H1 (cell line): ENCODE data around the gene MIA2. TPM values are rescaled to one million over a fixed set of nuclear protein-coding genes. Genes with fewer than 3 reads are reported as not detected.

ENCODE experiments used
- CTCF ChIA-PET: fragments of 300-600 bp; sonication (Branson Sonifier 250); formaldehyde crosslinking; loops from one replicate; lab custom pipeline; 2021; ENCODE audit not compliant: partially characterized antibody; lab: Charles Lee
- POLR2A ChIA-PET: fragments of 300-600 bp; sonication (Branson Sonifier 250); formaldehyde crosslinking; loops from one replicate; lab custom pipeline; 2021; ENCODE audit warnings: inconsistent platforms; ENCODE audit not compliant: partially characterized antibody; lab: Charles Lee
- DNase-seq, 2 experiments: peaks; one replicate each; pipeline versions ENCODE4 v3.0.0 to v3.0.0-alpha.2; 2010 to 2022; ENCODE audit warnings: low spot score in 2 of 2, low read depth in 1 of 2, mixed read lengths in 1 of 2
- FAIRE-seq: peaks from 2 replicates; lab custom pipeline; 2011; peaks lifted over from hg19 to GRCh38; lab: Jason Lieb, UNC
- H2AFZ ChIP-seq: 2 replicates; pipeline ENCODE4 v1.8.1; 2012; ENCODE audit warnings: low read length, inconsistent platforms
- H2AK5ac ChIP-seq: 2 replicates; pipeline ENCODE4 v1.6.1; 2013; ENCODE audit warnings: low read depth, low read length
- H2BK120ac ChIP-seq: replicated peaks from 2 replicates; pipeline ENCODE3; 2013; ENCODE audit warnings: low read depth, low read length, inconsistent platforms
- H2BK12ac ChIP-seq: 2 replicates; pipeline ENCODE4 v1.6.1; 2013; ENCODE audit warnings: low read depth, low read length
- H2BK15ac ChIP-seq: 2 replicates; pipeline ENCODE4 v1.6.1; 2013; ENCODE audit warnings: low read length
- H2BK20ac ChIP-seq: 2 replicates; pipeline ENCODE4 v1.6.1; 2013; ENCODE audit warnings: low read length
- H2BK5ac ChIP-seq: 2 replicates; pipeline ENCODE4 v1.6.1; 2013; ENCODE audit warnings: low read depth, low read length
- H3K14ac ChIP-seq: 2 replicates; pipeline ENCODE4 v1.6.1; 2013; ENCODE audit warnings: inconsistent platforms; ENCODE audit not compliant: insufficient read length
- H3K18ac ChIP-seq: 2 replicates; pipeline ENCODE4 v1.6.1; 2013; ENCODE audit warnings: low read length; ENCODE audit errors: extremely low read depth
- H3K23ac ChIP-seq: 2 replicates; pipeline ENCODE4 v1.6.1; 2013; ENCODE audit warnings: inconsistent platforms; ENCODE audit not compliant: insufficient read length
- H3K23me2 ChIP-seq: 2 replicates; pipeline ENCODE4 v1.6.1; 2013; ENCODE audit warnings: low read depth, low read length
- H3K27ac ChIP-seq: 2 replicates; pipeline ENCODE4 v1.6.1; 2011; ENCODE audit warnings: low read depth, low read length, inconsistent platforms
- H3K27me3 ChIP-seq, 4 experiments: replicated peaks in 1 of 4; 1 replicate in 1 of 4; 2 replicates in 3 of 4; pipeline versions ENCODE4 v1.6.1 to v1.8.1; 2011 to 2013; ENCODE audit warnings: low read length in 3 of 4, mild to moderate bottlenecking in 3 of 4, inconsistent platforms in 2 of 4, mixed read lengths in 2 of 4, moderate library complexity in 1 of 4; ENCODE audit not compliant: control insufficient read depth in 3 of 4, insufficient read depth in 3 of 4; ENCODE audit errors: extremely low read depth in 1 of 4
- H3K36me3 ChIP-seq, 4 experiments: 2 replicates each; pipeline versions ENCODE4 v1.6.1 to v1.8.1; 2011 to 2013; ENCODE audit warnings: mild to moderate bottlenecking in 4 of 4, low read length in 3 of 4, moderate library complexity in 2 of 4, control low read depth in 1 of 4, inconsistent platforms in 1 of 4; ENCODE audit not compliant: insufficient read depth in 4 of 4, control insufficient read depth in 2 of 4
- H3K4ac ChIP-seq: replicated peaks from 2 replicates; pipeline ENCODE3; 2013; ENCODE audit warnings: low read length, low read depth, mixed read lengths, inconsistent platforms; ENCODE audit not compliant: insufficient read length
- H3K4me1 ChIP-seq, 4 experiments: replicated peaks in 1 of 4; 1 replicate in 1 of 4; 2 replicates in 3 of 4; pipeline versions ENCODE4 v1.6.1 to v1.8.1; 2011 to 2013; ENCODE audit warnings: low read length in 3 of 4, inconsistent platforms in 2 of 4, mixed read lengths in 1 of 4; ENCODE audit not compliant: insufficient read depth in 4 of 4, control insufficient read depth in 3 of 4
- H3K4me2 ChIP-seq, 2 experiments: 2 replicates each; pipeline versions ENCODE4 v1.6.1 to v1.8.1; 2011 to 2013; ENCODE audit warnings: low read depth in 2 of 2, low read length in 2 of 2, control low read depth in 1 of 2, inconsistent platforms in 1 of 2, mild to moderate bottlenecking in 1 of 2; ENCODE audit not compliant: insufficient read depth in 1 of 2
- H3K4me3 ChIP-seq, 4 experiments: fragments of 200-600, 300-600 bp in 1 of 4; sonication (generic), shearing (Covaris generic), sonication (Bioruptor Twin) in 1 of 4; 2 replicates each; pipeline versions ENCODE4 v1.5.1 to v1.8.1; 2011 to 2016; ENCODE audit warnings: low read length in 4 of 4, low read depth in 3 of 4, control low read depth in 2 of 4, inconsistent platforms in 2 of 4, mild to moderate bottlenecking in 2 of 4, mixed read lengths in 1 of 4, moderate library complexity in 1 of 4; ENCODE audit not compliant: insufficient read depth in 2 of 4; ENCODE audit errors: extremely low read depth in 1 of 4
- H3K56ac ChIP-seq: replicated peaks from 2 replicates; pipeline ENCODE3; 2013; ENCODE audit warnings: low read depth, mild to moderate bottlenecking, mixed read lengths, low read length, inconsistent platforms; ENCODE audit not compliant: insufficient read length
- H3K79me1 ChIP-seq: 2 replicates; pipeline ENCODE4 v1.6.1; 2013; ENCODE audit warnings: low read depth, low read length, control low read depth
- H3K79me2 ChIP-seq, 2 experiments: 2 replicates each; pipeline versions ENCODE4 v1.6.1 to v1.8.1; 2012 to 2013; ENCODE audit warnings: low read length in 2 of 2, mild to moderate bottlenecking in 2 of 2, inconsistent platforms in 1 of 2; ENCODE audit not compliant: insufficient read depth in 2 of 2, control insufficient read depth in 1 of 2
- H3K9ac ChIP-seq, 4 experiments: replicated peaks in 1 of 4; 1 replicate in 1 of 4; 2 replicates in 3 of 4; pipeline versions ENCODE4 v1.6.1 to v1.8.1; 2011 to 2013; ENCODE audit warnings: low read depth in 3 of 4, low read length in 3 of 4, control low read depth in 2 of 4, mild to moderate bottlenecking in 2 of 4, moderate library complexity in 2 of 4, inconsistent platforms in 1 of 4; ENCODE audit errors: extremely low read depth in 1 of 4
- H3K9me3 ChIP-seq, 2 experiments: 2 replicates each; pipeline versions ENCODE4 v1.6.1 to v1.8.1; 2012 to 2013; ENCODE audit warnings: mild to moderate bottlenecking in 2 of 2, moderate library complexity in 2 of 2, control low read depth in 1 of 2, inconsistent platforms in 1 of 2, low read depth in 1 of 2, low read length in 1 of 2, mixed read lengths in 1 of 2; ENCODE audit not compliant: insufficient read depth in 2 of 2
- H4K20me1 ChIP-seq, 2 experiments: replicated peaks in 1 of 2; 2 replicates each; pipeline versions ENCODE3 to v1.8.1; 2011 to 2013; ENCODE audit warnings: inconsistent platforms in 2 of 2, low read length in 2 of 2, mild to moderate bottlenecking in 1 of 2; ENCODE audit not compliant: insufficient read depth in 2 of 2, control insufficient read depth in 1 of 2
- H4K5ac ChIP-seq: 2 replicates; pipeline ENCODE4 v1.6.1; 2013; ENCODE audit warnings: low read length, low read depth, mixed read lengths, inconsistent platforms; ENCODE audit not compliant: insufficient read length
- H4K8ac ChIP-seq: 2 replicates; pipeline ENCODE4 v1.8.0; 2013; ENCODE audit warnings: mild to moderate bottlenecking, moderate library complexity, low read length, inconsistent platforms; ENCODE audit not compliant: insufficient read depth; ENCODE audit errors: extremely low read depth
- H4K91ac ChIP-seq: replicated peaks from 2 replicates; pipeline ENCODE3; 2013; ENCODE audit warnings: low read length, mixed read lengths, inconsistent platforms; ENCODE audit not compliant: insufficient read length
- GTF2F1 ChIP-seq: IDR thresholded peaks from 2 replicates; pipeline ENCODE4 v1.6.1; 2012; ENCODE audit warnings: low read depth, low read length, improper control_type of control experiment, borderline replicate concordance
- POU5F1 ChIP-seq: IDR thresholded peaks from 2 replicates; pipeline ENCODE4 v1.6.1; 2011; ENCODE audit warnings: low read depth, mild to moderate bottlenecking, low read length, moderate library complexity
- ZNF274 ChIP-seq: IDR thresholded peaks from 2 replicates; pipeline ENCODE4 v1.7.0; 2012; ENCODE audit warnings: low read length, borderline replicate concordance; ENCODE audit errors: extremely low read depth
- WGBS, 2 experiments: shearing (Covaris generic) in 1 of 2; methylation state at CpG; one replicate each; pipeline versions ENCODE4 v1.1.6 to v1.1.7; 2013 to 2015; ENCODE audit warnings: low lambda C conversion rate in 2 of 2, mixed read lengths in 2 of 2, inconsistent platforms in 1 of 2, low coverage in 1 of 2, missing lambda C conversion rate in 1 of 2; ENCODE audit not compliant: insufficient replicate concordance in 2 of 2, insufficient coverage in 1 of 2, insufficient read length in 1 of 2; ENCODE audit errors: extremely low coverage in 1 of 2, missing lambda C conversion rate in 1 of 2; 5-methylcytosine and 5-hydroxymethylcytosine counted together
- polyA plus RNA-seq, 7 experiments: library from polyadenylated mRNA; depleted of rRNA in 3 of 7; stranded (reverse) in 5 of 7; unstranded in 2 of 7; fragments of >200 nt in 5 of 7; fragments of 200-250 nt in 2 of 7; gene quantifications; 1 replicate in 5 of 7; 2 replicates in 1 of 7; 4 replicates in 1 of 7; pipeline versions ENCODE4 v1.2.1 to v1.2.3, GENCODE V29; 2011 to 2013; ENCODE audit warnings: missing spikeins in 2 of 7, mixed read lengths in 2 of 7
- total RNA-seq: library from RNA; stranded (reverse); fragmentation: NEBNext Ultra II Directional; extraction: Animal tissue kit (Norgen Biotek cat#: 25700); gene quantifications from 2 replicates; pipeline ENCODE4 v1.2.1, GENCODE V29; 2021

MIA2 gene
- total and polyA plus RNA-seq, 2 of the 8 experiments (the other 6 are each of a cell fraction or from before 2014, with no cell fraction given): 10.1 to 15.0 TPM

DNA sequence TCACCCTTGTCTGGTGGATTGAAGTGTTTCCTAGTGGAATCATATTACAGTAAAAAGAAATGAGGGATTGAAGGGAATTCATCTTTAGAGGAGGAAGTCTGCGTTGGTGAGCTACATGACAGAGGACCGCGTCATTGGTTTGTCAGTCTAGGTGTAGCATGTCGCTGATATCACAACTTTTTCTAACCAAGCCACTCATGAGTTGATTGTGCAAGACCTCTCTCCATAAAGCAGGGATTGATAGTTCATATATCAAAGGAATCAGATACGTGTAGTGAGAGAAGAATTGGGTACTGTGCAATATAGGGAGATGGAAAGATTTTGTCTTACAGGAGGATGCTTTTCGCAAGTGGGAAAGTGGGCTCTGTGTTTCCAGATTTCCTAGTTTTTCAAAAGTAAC, 201.5 kb downstream of the MIA2 start:
- Histone ChIP-seq H3K27me3 (no peaks in the 10 kb centered on the region), H4K5ac (no peak overlapping the region), H3K56ac (no peak overlapping the region), H2AK5ac (no peak overlapping the region), H3K27ac (no peak overlapping the region), H2BK120ac (no peak overlapping the region), H3K4me2 (no peak overlapping the region), H4K20me1 (peaks cover 3 to 10% of the 10 kb centered on the region in 2 experiments), H3K9ac (no peak overlapping the region), H3K9me3 (no peaks in the 10 kb centered on the region), H3K79me1 (no peaks in the 10 kb centered on the region; the same call in 1 of the 2 replicates), H2BK5ac (no peak overlapping the region), H3K18ac (no peak overlapping the region), H2BK20ac (no peak overlapping the region), H3K4me3 (no peak overlapping the region), H3K14ac (no peak overlapping the region), H3K23me2 (peaks cover 3% of the 10 kb centered on the region; the same call in 1 of the 2 replicates), H2BK15ac (no peak overlapping the region), H3K79me2 (peaks cover 0 to 11% of the 10 kb centered on the region in 2 experiments; a peak in 2 of 4 replicates), H3K36me3 (no peaks in the 10 kb centered on the region), H4K91ac (no peak overlapping the region), H3K4me1 (no peaks in the 10 kb centered on the region; a peak in 1 of 7 replicates), H3K23ac (no peak overlapping the region), H4K8ac (no peak overlapping the region), H2AFZ (no peak overlapping the region), H2BK12ac (no peak overlapping the region), H3K4ac (no peak overlapping the region)
- ChIA-PET POLR2A (interaction anchor here (0.9 kb wide), 1 partner anchor 8 kb away, joined by 3 read pairs; no protein-coding TSS in a partner anchor), CTCF (interaction anchor here (0.6 to 2.3 kb wide), 3 partner anchors 13 to 109 kb away, joined by 4 to 8 read pairs (median 6); no protein-coding TSS in a partner anchor)
- FAIRE-seq: no peak
- no peak for TF ChIP-seq GTF2F1
- TF ChIP-seq ZNF274: no peak
- no peak for TF ChIP-seq POU5F1
- 88% methylated on average over 6 of the region's 6 CpGs; no CpG with 5 or more reads in 1 of the 2 experiments for WGBS, 2 experiments
- DNase-seq: no peak

Other genes with a start within 250 kb of the MIA2 start
- 58.2 and 60.9 TPM in 2 replicates for gene SEC23A, start 130.7 kb upstream of the MIA2 start, total RNA-seq
- 26.7 and 30.9 TPM in 2 replicates for gene SEC23A, start 130.7 kb upstream of the MIA2 start, polyA plus RNA-seq (2011; rRNA removed)
- gene GEMIN2, start 119.6 kb upstream of the MIA2 start, total RNA-seq: 29.1 TPM in 2 replicates
- 21.5 and 30.8 TPM in 2 replicates for gene GEMIN2, start 119.6 kb upstream of the MIA2 start, polyA plus RNA-seq (2011; rRNA removed)
- gene TRAPPC6B, start 63.6 kb upstream of the MIA2 start, total RNA-seq: 22.5 and 23.4 TPM in 2 replicates
- 5.5 and 9.0 TPM in 2 replicates for gene TRAPPC6B, start 63.6 kb upstream of the MIA2 start, polyA plus RNA-seq (2011; rRNA removed)
- gene PNN, start 58.7 kb upstream of the MIA2 start, total RNA-seq: 113 and 121 TPM in 2 replicates
- 27.5 and 56.5 TPM in 2 replicates for gene PNN, start 58.7 kb upstream of the MIA2 start, polyA plus RNA-seq (2011; rRNA removed)
- 10.8 and 11.5 TPM in 2 replicates for gene FBXO33, start 198.5 kb downstream of the MIA2 start, total RNA-seq
- gene FBXO33, start 198.5 kb downstream of the MIA2 start, polyA plus RNA-seq (2011; rRNA removed): 3.4 and 4.7 TPM in 2 replicates